H9 (cell line): ENCODE measurements around the gene B4GALNT1. TPM values are rescaled to one million over a fixed set of nuclear protein-coding genes. Genes with fewer than 3 reads are reported as not detected.
"Not testable (repeated sequence)": the region's sequence is repeated elsewhere in the genome, so short reads cannot be mapped to it uniquely, and the experiment has no call there.

Source experiments
- DNase-seq: peaks from one replicate; pipeline ENCODE4 v3.0.0-alpha.2; 2017
- H2AFZ ChIP-seq: one replicate; pipeline ENCODE4 v1.6.1; 2013; ENCODE audit warnings: mild to moderate bottlenecking, low read length, control low read depth, moderate library complexity
- H2AK5ac ChIP-seq: 2 replicates; pipeline ENCODE4 v1.6.1; 2013; ENCODE audit warnings: low read length, control low read depth, mixed read lengths; ENCODE audit not compliant: insufficient read length
- H2BK120ac ChIP-seq: one replicate; pipeline ENCODE4 v1.6.1; 2013; ENCODE audit warnings: low read depth, mild to moderate bottlenecking, low read length, control low read depth, inconsistent platforms; ENCODE audit not compliant: poor library complexity, severe bottlenecking
- H2BK12ac ChIP-seq: 2 replicates; pipeline ENCODE4 v1.6.1; 2013; ENCODE audit warnings: low read length, control low read depth, mixed read lengths, low read depth; ENCODE audit not compliant: insufficient read length
- H2BK15ac ChIP-seq: 2 replicates; pipeline ENCODE4 v1.6.1; 2013; ENCODE audit warnings: low read depth, low read length, control low read depth
- H2BK20ac ChIP-seq: one replicate; pipeline ENCODE4 v1.6.1; 2013; ENCODE audit warnings: low read depth, mild to moderate bottlenecking, low read length, control low read depth, inconsistent platforms; ENCODE audit not compliant: poor library complexity, severe bottlenecking
- H2BK5ac ChIP-seq: 2 replicates; pipeline ENCODE4 v1.6.1; 2013; ENCODE audit warnings: low read length, control low read depth, mixed read lengths; ENCODE audit not compliant: insufficient read length
- H3K14ac ChIP-seq: 2 replicates; pipeline ENCODE4 v1.6.1; 2013; ENCODE audit warnings: low read length, control low read depth; ENCODE audit not compliant: insufficient read depth
- H3K18ac ChIP-seq: 2 replicates; pipeline ENCODE4 v1.6.1; 2013; ENCODE audit warnings: low read depth, mild to moderate bottlenecking, mixed read lengths, low read length, control low read depth; ENCODE audit not compliant: insufficient read length
- H3K23ac ChIP-seq: 2 replicates; pipeline ENCODE4 v1.6.1; 2013; ENCODE audit warnings: low read length, control low read depth, mixed read lengths, low read depth; ENCODE audit not compliant: insufficient read length
- H3K23me2 ChIP-seq: 2 replicates; pipeline ENCODE4 v1.6.1; 2013; ENCODE audit warnings: low read depth, mild to moderate bottlenecking, mixed read lengths, low read length, control low read depth; ENCODE audit not compliant: insufficient read length, poor library complexity, severe bottlenecking
- H3K27ac ChIP-seq: 2 replicates; pipeline ENCODE4 v1.5.1; 2013; ENCODE audit warnings: low read length, control low read depth, mixed read lengths, low read depth; ENCODE audit not compliant: insufficient read length
- H3K27me3 ChIP-seq: 2 replicates; pipeline ENCODE4 v1.6.1; 2013; ENCODE audit warnings: low read length, control low read depth, inconsistent platforms; ENCODE audit not compliant: insufficient read depth
- H3K4ac ChIP-seq: 2 replicates; pipeline ENCODE4 v1.6.1; 2013; ENCODE audit warnings: low read depth, mild to moderate bottlenecking, control low read depth, inconsistent platforms, low read length, moderate library complexity
- H3K4me1 ChIP-seq: 2 replicates; pipeline ENCODE4 v1.6.1; 2013; ENCODE audit warnings: low read length, control low read depth, inconsistent platforms; ENCODE audit not compliant: insufficient read depth
- H3K4me2 ChIP-seq: 2 replicates; pipeline ENCODE4 v1.6.1; 2013; ENCODE audit warnings: low read length, control low read depth, mixed read lengths; ENCODE audit not compliant: insufficient read length, insufficient read depth
- H3K56ac ChIP-seq: 2 replicates; pipeline ENCODE4 v1.6.1; 2013; ENCODE audit warnings: low read depth, mild to moderate bottlenecking, mixed read lengths, low read length, control low read depth; ENCODE audit not compliant: insufficient read length
- H3K79me1 ChIP-seq: 2 replicates; pipeline ENCODE4 v1.6.1; 2013; ENCODE audit warnings: low read depth, mild to moderate bottlenecking, moderate library complexity, low read length, control low read depth, inconsistent platforms; ENCODE audit not compliant: insufficient read depth, poor library complexity, severe bottlenecking
- H3K79me2 ChIP-seq: 2 replicates; pipeline ENCODE4 v1.6.1; 2013; ENCODE audit warnings: low read length, control low read depth, inconsistent platforms; ENCODE audit not compliant: insufficient read depth
- H3K9ac ChIP-seq: 2 replicates; pipeline ENCODE4 v1.6.1; 2013; ENCODE audit warnings: low read length, control low read depth, mixed read lengths; ENCODE audit not compliant: insufficient read length; ENCODE audit errors: extremely low read depth
- H3K9me3 ChIP-seq: one replicate; pipeline ENCODE4 v1.6.1; 2013; ENCODE audit warnings: low read depth, low read length, inconsistent platforms; ENCODE audit not compliant: control insufficient read depth
- H3T11ph ChIP-seq: one replicate; pipeline ENCODE4 v1.6.1; 2013; ENCODE audit warnings: mild to moderate bottlenecking, low read length, control low read depth, inconsistent platforms
- H4K20me1 ChIP-seq: one replicate; pipeline ENCODE4 v1.6.1; 2013; ENCODE audit not compliant: control insufficient read depth, insufficient read length, insufficient read depth
- H4K5ac ChIP-seq: 2 replicates; pipeline ENCODE4 v1.6.1; 2013; ENCODE audit warnings: low read depth, mild to moderate bottlenecking, mixed read lengths, low read length, control low read depth; ENCODE audit not compliant: insufficient read length
- H4K8ac ChIP-seq: replicated peaks from 2 replicates; pipeline ENCODE4 v1.6.1; 2013; ENCODE audit warnings: low read length, control low read depth, mixed read lengths, low read depth; ENCODE audit not compliant: insufficient read length
- H4K91ac ChIP-seq: 2 replicates; pipeline ENCODE4 v1.6.1; 2013; ENCODE audit warnings: low read depth, mild to moderate bottlenecking, moderate library complexity, mixed read lengths, low read length, control low read depth; ENCODE audit not compliant: insufficient read length
- H3K27ac Mint-ChIP-seq, 3 experiments: 2 replicates in 2 of 3; 3 replicates in 1 of 3; pipeline ENCODE4 v1.8.0; 2020 to 2021; ENCODE audit warnings: mixed read lengths in 3 of 3, mild to moderate bottlenecking in 1 of 3, moderate library complexity in 1 of 3
- H3K27me3 Mint-ChIP-seq: 2 replicates; pipeline ENCODE4 v1.8.0; 2021; ENCODE audit warnings: low read depth, mild to moderate bottlenecking, moderate library complexity, mixed read lengths
- H3K36me3 Mint-ChIP-seq, 3 experiments: 2 replicates in 2 of 3; 3 replicates in 1 of 3; pipeline ENCODE4 v1.8.0; 2020 to 2021; ENCODE audit warnings: low read depth in 3 of 3, mixed read lengths in 3 of 3; ENCODE audit not compliant: insufficient read depth in 1 of 3
- H3K4me1 Mint-ChIP-seq, 2 experiments: 2 replicates each; pipeline ENCODE4 v1.8.0; 2020; ENCODE audit warnings: mixed read lengths in 2 of 2
- H3K4me3 Mint-ChIP-seq, 2 experiments: 2 replicates in 1 of 2; 3 replicates in 1 of 2; pipeline ENCODE4 v1.8.0; 2020 to 2021; ENCODE audit warnings: mild to moderate bottlenecking in 2 of 2, mixed read lengths in 2 of 2, moderate library complexity in 1 of 2
- H3K9me3 Mint-ChIP-seq, 2 experiments: 2 replicates in 1 of 2; 3 replicates in 1 of 2; pipeline ENCODE4 v1.8.0; 2020; ENCODE audit warnings: mild to moderate bottlenecking in 2 of 2, mixed read lengths in 2 of 2, moderate library complexity in 1 of 2
- WGBS: extraction: QIAGEN DNeasy Blood & Tissue Kit; methylation state at CpG from one replicate; pipeline ENCODE4 v1.1.7; 2013; ENCODE audit warnings: missing lambda C conversion rate, low lambda C conversion rate, mixed read lengths; ENCODE audit not compliant: insufficient read length; ENCODE audit errors: extremely low coverage; 5-methylcytosine and 5-hydroxymethylcytosine counted together
- total RNA-seq: library from RNA; stranded (reverse); gene quantifications from 2 replicates; pipeline ENCODE4 v1.2.1, GENCODE V29; 2021

B4GALNT1 gene
- total RNA-seq, 1 experiment from 2014 or later = 2.3 TPM

DNA sequence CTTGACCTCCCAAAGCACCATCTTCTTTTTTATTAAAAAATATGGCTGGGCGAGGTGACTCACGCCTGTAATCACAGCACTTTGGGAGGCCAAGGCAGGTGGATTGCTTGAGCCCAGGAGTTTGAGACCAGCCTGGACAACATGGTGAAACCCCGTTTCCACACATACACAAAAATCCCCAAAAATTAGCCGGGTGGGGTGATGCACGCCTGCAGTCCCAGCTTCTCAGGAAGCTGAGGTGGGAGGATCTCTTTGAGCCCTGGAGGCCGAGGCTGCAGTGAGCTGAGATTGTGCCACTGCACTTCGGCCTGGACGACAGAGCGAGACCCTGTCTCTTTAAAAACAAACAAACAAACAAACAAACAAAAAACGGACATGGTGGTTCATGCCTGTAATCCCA is 36.7 kb upstream of the B4GALNT1 start:
- H3K23me2 ChIP-seq, H2BK20ac ChIP-seq, H3K9me3 ChIP-seq, H3K9ac ChIP-seq, H3K4ac ChIP-seq, H3K23ac ChIP-seq, H3T11ph ChIP-seq, H2BK12ac ChIP-seq, DNase-seq, H3K36me3 Mint-ChIP-seq, H2BK5ac ChIP-seq, H2BK15ac ChIP-seq, H3K4me1 Mint-ChIP-seq, H3K4me1 ChIP-seq, H3K14ac ChIP-seq, H2AFZ ChIP-seq, H3K18ac ChIP-seq, H3K4me3 Mint-ChIP-seq, H3K27me3 ChIP-seq, H4K5ac ChIP-seq, H4K20me1 ChIP-seq, H3K79me2 ChIP-seq, H3K4me2 ChIP-seq, H3K79me1 ChIP-seq, H4K8ac ChIP-seq, H3K27ac Mint-ChIP-seq, H2AK5ac ChIP-seq, H3K56ac ChIP-seq, H4K91ac ChIP-seq, H3K27ac ChIP-seq, H2BK120ac ChIP-seq: not testable (repeated sequence)
- WGBS = no CpG with 5 or more reads among the region's 10 CpGs
- H3K9me3 Mint-ChIP-seq = peaks cover 47 to 70% of the 10 kb centered on the region in 2 experiments
- peaks cover 19% of the 10 kb centered on the region for H3K27me3 Mint-ChIP-seq
